HG02610 (cell line): Measurements from ENCODE around the gene ARHGEF17.

Source experiments
- ATAC-seq: cut with Tn5 transposase; IDR thresholded peaks from one replicate; pipeline ENCODE4 v1.9.1; 2021; ENCODE audit warnings: mild to moderate bottlenecking, moderate library complexity; ENCODE audit not compliant: unreplicated experiment

The ARHGEF17 gene

DNA sequence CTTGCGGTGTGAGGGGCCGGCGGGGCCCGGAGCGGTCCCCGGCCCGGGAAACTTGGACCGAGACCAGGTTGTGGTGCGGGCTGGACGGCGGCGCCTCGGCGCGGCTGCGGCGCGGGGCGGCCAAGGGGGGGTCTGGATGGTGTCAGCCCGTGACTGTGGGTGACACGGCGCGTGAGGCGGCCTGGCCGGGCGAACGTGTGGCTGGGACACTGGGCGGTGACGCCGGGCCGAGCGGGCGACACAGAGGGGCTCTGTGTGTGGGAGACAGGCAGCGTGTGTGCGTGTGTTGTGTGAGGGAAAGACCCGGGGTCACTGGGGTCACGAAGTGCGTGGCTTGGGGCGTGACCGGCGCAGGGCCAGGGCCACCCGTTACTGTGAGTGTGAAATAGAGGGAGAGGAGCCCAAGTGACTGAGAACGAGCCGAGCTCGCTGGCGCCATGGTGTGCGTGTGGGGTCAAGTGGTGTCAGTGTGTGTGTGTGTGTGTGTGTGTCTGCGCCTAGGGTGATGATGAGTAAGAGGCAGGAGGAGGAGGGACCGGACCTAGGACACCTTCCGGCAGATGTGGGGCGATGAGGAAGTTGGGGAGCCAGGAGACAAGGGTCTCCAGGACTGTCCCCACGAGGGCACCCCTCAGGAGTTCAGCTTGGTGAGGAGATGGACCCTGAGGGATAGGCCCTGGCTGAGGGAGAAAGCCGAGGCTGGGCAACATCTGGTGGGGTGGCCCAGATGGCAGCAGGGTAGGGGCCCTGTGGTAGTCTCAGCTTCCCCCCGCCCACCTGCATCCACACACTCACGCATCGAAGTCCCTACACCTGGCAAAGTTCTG lies 68.9 kb downstream of the ARHGEF17 start:
- peak; percentile 11 for ATAC-seq

DNA sequence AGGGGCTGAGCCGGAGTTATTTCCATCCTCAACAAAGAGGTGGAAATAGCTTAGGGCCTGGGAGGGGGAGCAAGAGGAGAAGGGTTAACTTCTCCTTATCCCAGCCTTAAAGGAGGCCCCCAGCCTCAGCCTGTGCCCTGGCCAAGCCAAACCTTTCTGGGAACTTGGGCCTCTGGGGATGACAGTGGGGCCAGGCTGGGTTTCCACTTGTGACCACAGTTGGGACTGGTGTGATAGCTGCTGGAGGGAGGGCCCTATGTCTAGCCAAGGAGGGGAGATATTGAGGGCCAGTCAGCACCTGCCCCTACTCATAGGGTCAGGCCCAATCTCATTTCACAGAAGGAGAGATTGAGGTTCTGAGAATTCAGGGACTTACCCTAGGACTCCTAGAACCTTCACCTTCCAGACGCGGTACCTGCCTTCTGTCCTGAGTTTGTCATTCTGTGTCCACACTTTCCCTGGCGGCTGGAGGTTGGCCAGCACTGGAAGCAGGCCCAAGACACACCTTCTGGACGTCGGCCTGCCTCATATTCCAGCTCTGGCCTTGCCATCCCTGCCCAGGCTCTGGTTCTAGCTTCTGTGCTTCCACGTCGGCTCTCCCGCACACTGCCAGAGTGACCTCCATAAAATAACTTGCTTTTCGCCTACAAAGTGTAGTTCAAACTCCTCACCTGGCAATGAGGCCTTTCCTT lies 71.3 kb downstream of the ARHGEF17 start:
- ATAC-seq: no peak

DNA sequence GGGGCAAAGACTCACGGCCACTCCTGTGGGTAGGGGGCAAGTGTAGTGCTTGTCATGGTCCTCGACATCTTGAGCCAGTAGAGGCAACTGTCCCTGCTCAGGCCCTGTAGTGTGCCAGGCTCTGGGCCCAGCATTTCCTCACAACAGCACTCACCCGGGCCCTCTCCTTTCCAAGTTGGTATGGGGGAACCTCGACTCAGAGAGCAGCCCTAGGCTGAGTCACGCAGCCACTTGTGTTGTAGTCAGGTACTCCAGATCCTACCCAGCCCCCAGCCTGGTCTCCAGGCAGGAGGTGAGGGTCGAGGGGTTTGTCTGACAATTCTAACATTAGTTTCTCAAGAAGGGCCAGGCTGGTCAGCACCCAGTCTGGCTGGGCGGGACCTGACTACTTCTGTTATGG lies 72.3 kb downstream of the ARHGEF17 start:
- ATAC-seq: no peak

DNA sequence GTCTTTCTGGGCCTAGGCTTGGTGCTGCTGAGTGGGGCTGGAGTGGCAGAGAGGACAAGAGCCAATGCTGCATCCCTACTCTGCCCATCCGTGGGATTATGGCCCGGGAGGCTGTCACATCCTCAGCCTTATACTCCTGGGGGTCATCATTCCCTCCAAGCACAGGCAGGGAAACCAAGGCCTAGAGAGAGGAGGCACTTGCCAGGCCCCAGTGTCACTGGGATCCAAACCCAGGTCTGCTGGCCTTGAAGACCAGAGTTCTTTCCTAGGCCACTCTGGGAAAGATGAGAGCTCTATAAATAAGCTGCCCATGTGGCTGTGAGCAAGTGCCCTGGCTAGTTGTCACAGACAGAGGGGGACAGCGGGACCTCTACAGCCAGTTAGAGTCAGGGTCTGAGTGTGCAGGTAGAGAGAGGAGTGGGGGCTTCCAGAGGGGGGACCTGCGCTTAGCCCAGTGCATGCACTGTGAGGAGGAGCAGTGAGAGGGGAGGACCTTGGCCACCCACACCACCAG lies 72.9 kb downstream of the ARHGEF17 start:
- ATAC-seq: no peak

DNA sequence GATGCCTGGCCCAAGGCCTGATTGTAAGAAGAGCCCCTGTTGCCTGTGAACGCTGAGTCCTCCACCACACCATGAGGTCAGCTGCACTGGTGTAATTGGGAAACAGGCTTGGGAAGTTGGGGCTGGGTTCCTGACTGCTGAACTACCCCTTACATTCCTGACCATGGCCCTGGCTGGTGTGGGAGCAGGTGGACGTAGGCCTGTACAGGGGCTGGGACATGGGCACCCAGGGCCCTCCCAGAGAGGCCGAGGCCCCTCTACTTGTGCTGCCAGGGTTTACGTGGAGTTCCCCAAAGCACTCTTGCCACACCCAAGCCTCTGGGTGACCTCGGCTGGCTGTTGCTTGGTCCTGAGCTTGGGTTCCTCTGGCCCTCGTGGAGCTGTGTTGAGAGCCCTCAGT lies 73.5 kb downstream of the ARHGEF17 start:
- no peak for ATAC-seq

DNA sequence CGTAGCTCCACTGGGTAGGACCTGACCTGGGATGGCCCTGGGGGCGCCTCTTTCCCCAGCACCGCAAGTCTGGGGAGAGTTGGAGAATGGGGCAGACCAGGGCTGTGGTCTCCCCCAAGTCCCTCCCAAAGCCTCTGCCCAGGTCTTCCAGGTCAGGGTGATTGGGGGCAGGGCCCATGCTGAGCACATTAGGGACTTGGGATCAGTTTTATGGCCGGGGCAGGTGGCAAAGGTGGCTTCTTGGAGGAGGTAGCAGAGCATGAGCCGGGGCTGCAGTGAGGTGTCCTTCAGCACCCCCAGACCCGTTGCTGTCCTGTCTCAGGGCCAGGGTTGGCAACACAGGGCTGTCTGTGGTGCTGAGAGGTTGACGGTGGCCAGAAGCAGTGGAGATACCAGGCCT lies 74.1 kb downstream of the ARHGEF17 start:
- no peak for ATAC-seq

DNA sequence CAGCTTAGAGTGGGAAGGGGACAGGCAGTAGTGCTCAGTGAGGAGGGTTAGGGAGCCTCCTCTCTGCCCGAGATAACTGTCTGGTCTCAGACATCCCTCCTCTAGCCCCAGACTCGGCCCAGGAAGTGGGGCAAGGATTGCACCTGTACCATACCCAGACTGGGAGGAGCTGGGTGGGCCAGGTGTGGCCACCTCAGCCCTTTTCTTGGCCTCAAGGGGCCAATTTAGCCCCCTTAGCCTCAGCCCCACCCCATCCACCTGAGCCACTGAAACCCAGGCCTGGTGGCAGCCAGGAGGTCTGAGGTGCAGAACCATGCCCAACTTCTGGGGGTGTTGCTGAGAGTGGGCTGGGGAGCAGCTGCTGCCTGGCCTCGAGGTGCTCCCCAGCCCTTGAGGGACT lies 74.7 kb downstream of the ARHGEF17 start:
- ATAC-seq: no peak

DNA sequence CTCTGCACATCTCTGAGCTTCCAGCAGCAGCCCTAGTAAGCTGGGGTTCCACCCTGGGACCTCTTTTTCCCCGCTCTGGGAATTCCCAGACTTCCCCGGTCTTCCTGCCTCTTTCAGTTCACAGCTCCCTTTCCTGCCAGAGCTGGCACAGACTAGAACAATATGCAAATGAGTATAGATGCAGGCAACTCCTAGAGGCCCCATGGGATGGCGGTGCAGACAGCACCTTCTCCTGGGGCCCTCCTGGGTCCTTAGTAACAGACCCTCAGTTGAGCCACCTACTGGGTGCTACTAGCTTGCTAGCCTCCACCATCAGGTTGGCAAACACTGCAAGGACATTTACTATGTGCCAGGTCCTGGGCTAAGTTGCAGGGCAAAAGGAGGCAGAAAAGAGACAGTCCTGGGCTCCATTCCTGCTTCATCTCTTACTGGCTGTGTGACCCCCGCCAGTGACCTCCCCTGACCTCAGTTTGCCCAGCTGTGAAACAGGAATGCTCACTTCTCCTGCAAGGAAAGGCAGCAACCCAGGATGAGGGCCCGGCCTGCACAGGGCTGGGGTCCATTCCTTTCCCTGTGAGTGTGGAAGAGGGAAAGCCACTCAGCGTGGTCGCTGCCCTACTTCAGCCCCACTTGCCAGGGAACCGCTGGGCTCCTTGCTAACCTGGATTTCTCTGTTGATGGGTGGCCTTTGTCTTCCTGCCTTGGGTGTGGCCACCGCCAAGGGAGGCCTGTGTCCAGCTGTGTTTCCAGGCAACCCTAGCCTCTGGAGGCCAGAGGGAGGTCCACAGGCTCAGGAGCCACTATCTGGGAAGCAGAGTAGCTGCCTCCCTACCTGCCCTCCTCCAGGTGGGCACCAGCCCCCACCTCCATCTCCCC lies 75.4 kb downstream of the ARHGEF17 start:
- ATAC-seq: no peak

DNA sequence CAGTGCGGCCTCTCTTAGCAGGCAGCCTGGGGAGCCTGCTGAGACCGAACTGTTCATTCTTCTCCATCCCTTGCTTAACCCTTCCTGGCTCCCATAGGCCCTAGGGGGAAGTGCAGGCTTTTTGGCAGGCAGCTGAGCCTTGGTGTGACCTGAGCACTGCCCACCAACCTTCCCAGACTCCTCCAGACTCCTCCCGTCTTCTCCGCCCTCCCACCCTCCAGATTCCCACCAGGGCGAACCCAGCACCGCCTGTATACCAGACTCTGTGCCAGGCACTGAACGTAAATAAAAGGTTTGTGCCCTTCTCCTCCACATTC lies 76.0 kb downstream of the ARHGEF17 start:
- no peak for ATAC-seq

DNA sequence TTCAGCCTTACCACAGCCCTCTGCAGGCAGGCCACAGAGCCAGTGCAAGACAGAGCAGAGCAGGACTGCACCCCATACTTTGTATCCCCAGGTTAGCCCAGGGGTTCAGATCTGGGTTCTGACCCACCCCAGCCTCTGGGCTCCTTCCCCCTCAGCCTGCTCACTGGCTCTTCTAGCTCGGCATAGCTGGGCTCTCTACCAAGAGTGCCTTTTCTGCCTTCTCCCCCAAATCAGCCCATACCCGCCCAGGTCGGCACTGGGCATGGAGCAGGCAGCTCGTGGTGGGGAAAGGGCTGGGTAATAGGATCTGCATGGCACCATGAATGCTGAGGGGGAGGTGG lies 76.4 kb downstream of the ARHGEF17 start:
- ATAC-seq: no peak

DNA sequence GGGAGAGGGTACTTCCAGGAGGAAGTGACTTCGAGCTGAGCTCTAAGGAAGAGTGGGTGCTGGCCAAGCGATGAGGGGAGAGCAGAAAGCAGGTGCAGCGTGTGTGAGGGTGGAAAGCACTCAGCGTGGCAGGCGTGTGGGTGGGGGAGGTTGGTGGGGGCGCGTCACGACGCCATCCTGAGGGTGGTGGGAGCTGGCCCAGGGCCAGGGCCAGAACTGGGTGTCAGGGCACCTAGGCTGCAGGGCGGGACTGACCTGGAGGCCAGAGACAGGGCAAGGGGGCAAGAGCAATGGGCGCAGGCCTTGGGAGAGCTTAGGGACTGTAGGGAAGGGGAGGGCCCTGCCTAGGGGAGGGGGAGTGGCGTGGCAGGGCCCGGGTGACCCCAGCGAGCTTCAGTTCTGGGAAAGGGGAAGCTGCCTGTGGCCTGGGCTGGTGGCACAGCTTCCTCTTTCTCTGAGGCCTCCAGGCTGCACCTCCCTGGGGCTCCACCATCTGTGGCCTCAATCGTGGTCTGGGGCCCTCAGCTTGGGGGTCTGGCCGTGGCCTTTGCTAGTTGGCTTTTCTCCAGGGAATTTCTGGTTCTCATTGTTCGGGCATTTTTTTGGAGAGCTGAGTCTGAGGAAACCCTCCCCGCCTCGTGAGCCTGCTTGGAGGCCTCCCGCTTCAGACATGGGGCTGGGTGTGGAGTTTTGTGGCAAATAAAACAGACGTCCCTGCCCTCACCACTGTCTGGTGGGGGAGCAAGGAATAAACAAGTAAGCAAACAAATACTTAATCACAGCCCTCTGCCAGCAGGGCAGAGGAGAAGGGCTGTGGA lies 77.0 kb downstream of the ARHGEF17 start:
- ATAC-seq: peak; percentile 46

DNA sequence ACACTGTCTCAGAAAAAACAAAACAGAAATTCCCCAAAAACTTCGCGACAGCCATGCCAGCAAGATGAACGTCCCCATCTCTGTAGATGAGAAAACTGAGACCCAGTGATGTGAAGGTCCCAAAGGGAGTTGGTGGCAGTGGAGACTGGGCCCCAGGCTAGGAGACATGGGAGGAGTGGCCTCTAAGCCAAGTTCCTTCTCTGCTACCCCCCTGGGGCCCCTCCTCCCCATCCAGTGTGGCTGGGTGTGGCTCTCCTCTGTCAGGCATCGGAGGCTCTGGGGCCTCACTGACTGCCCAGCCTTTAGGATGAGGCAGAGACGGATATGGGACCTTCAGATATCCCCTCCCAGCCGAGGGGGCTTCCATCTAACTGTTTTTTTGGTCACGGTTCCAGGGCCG lies 77.9 kb downstream of the ARHGEF17 start:
- ATAC-seq: peak; percentile 27

DNA sequence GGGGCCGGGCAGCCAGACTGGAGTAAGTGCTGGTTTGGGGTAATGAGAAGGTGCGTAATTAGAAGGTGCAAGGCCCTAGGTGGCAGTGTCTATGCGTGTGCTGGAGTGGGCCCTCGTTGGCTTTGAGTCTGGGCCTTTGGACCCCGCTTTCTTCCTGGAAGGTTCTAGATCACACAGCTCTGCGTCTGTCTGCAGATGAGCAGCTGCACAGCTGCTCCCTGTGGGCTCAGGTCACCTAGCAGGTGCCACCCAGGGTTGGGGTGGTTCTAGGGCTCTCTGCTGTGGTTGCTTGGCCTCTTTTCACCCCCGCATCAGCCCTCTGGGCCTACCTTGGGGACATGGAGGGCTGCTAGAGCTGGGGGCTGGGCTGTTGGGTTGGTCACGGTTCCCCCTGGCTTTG lies 78.5 kb downstream of the ARHGEF17 start:
- ATAC-seq: no peak

DNA sequence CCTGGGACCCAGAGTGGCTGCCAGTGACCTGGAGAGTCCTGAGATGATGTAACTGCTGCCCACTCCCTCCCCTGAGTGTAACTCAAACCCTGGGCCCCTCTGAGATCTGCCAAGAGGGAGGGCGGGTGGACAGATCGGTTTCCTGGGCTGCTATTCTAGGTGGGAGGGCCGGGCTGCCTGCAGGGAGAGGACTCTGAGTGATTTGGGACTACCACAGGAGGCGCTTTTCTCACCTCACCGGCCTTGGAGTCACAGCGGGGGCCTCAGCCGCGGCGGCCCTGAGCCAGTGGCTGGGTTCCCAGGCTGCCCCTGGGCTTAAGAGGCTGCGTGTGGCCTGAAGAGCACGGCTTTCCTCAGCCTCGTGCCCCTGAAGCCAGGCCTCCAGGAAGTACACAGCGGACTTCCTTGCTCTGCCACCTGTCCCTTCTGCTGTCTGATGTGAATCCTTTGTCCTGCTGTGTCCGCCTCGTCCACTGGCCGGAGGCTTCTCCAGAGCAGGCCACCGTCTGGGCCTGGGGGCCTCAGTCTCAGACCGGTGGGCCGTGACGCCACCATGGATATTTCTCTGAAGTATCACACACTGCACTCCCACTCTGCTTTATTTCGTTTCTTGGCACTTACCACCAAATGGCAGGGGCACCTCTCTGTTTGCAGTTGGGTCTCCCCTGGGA lies 79.7 kb downstream of the ARHGEF17 start:
- ATAC-seq: no peak

DNA sequence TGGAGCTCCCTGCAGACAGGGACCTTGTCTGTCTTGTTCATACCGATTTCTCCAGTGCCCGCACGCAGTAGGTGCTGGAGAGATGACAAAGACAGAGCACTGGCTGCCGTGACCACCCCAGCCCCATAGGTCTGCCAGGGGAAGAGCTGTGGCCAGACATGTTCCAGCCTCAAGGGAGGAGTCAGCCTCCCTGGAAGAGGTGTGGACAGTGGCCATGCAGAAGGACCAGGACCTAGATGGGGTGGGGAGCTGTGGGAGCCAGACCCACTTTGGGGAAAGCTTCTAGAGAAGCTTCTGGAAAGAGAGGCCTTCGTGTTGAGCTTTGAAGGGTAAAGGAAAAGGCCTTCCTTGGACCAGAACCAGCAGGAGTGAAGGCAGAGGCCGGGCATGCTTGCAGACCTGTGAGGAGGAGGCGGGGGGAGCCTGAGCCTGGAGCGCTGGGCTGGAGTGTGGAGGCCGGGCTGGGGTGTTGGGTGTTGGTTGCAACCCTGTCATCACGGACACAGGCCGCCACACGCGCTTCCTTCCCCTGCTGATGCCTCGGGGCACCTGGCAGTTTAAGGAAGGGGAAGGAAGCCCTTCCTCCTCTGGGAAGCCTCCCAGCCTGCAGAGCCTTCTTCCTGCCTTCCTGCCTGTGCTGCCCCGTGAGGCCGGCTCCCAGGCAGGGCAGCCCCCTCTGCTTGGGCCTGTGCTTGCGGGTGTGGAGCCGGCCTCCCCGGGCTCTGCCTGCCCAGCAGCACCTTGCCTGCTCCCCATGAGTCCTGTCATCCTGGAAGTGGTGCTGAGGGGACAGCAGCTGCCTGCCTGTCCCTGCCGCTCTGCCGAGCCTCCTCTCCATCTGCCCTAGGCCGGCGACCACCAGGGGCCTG lies 80.4 kb downstream of the ARHGEF17 start:
- ATAC-seq: no peak

DNA sequence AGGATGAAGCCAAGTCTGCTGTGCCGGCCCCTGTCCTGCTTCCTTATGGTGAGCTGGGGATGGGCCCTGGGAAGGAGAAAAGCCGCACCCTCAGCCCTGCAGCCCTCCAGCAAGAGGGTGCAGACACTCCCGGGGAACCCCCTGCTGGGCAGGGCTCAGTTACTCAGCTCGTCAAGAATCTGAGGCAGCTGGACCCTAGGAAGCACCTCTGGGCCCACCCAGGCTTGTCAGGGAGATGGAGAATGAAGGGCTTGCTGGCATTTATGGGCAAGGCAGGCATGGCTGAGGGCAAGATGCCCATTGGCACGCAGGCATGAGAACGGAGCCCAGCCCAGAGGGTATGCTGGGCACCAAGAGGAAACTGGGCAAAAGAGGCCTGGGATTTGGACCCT lies 81.1 kb downstream of the ARHGEF17 start:
- ATAC-seq: no peak

DNA sequence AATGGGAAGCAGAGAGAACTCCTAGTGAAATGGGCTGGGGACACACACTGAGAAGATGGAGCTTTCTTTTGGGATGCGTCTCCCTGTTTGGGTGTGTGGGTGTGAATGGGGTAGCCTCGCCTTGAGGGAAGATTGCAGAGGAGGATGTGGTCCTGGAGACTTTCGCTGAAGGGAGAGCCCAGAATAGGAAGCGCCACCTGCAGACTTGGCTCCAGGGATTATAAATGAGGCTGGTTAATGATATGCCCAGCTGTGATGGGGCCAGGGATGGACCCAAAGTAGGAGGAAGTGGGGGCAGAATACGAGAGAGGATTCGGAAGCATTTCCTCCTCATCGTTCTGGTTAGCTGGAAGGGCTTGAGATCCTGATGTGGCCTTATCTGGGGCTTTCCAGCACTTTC lies 81.8 kb downstream of the ARHGEF17 start:
- no peak for ATAC-seq

DNA sequence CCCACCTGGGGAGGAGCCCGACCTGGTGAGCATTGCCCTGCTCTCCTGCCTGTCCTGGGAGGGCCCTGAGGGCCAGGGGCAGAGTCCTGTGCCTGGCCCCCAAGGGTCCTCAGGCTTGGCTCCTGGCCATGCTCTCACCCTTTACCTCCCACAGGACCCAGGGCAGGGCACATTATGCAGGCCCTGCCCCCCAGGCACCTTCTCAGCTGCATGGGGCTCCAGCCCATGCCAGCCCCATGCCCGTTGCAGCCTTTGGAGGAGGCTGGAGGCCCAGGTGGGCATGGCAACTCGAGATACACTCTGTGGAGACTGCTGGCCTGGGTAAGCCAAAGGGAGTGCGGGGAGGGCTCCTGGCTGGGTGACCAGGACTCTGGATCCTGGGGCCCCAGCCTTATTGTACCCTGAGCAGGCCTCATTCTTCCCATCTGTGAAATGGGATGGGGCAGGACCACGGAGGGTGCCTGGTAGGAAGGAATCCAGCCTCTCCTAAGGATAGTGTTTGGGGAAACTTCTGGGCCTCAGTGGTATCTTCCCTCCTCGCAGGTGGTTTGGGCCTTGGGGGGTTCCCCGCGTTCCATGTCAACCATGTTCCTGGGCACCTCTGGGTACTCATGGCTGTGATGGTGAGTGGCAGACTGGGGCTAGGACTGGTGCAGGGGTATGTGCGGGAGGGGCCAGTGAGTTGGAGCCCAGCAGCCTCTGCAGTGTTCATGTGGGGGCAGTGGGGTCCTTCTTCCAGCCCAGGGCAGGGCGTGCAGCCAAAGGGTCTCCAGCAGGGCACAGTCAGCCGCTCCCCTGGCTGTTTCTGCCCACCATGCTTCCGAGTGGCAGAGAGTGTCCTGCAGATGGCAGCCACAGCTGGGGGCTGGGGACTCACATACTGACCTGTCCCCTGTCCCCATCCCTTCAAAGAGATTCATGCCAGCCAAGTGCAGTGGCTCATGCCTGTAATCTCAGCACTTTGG lies 82.8 kb downstream of the ARHGEF17 start:
- no peak for ATAC-seq
